Measurements from ENCODE around the gene BBS9. TPM values are rescaled to one million over a fixed set of nuclear protein-coding genes. Genes with fewer than 3 reads are reported as not detected.

BBS9 gene
- total RNA-seq, 1 experiment from 2014 or later, result 4.7 TPM

DNA sequence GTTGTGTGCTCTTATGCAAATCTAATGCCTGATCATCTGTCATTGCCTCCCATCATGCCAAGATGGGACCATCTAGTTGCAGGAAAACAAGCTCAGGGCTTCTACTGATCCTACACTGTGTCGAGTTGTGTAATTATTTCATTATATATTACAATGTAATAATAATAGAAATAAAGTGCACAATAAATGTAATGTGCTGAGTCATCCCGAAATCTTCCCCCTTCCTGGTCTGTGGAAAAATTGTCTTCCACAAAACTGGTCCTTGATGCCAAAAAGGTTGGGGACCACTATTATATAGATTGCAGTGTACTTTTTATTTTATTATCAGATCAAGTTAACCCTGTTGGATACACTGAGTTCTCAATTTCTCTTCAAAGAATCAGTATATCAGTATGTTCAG is 50.2 kb downstream of the BBS9 start:
- no peak overlapping the region for H3K4me3 Mint-ChIP-seq (ENCODE audit: unreplicated experiment)
- no peaks in the 10 kb centered on the region for H3K36me3 ChIP-seq (ENCODE audit: control insufficient read depth, insufficient read depth, low read length)
- intact Hi-C loops (cut with micrococcal nuclease; ENCODE audit: unreplicated experiment), result no loop called here
- no peak overlapping the region for H3K27ac Mint-ChIP-seq (ENCODE audit: unreplicated experiment)
- no peak for DNase-seq
- H3K9me3 ChIP-seq, result no peaks in the 10 kb centered on the region
- no peaks in the 10 kb centered on the region for H3K27me3 Mint-ChIP-seq (ENCODE audit: insufficient read depth, unreplicated experiment)
- no TSS peak for BruUV-seq (replicated peaks)
- no peak for TF ChIP-seq CTCF (IDR thresholded peaks at IDR 0.05; ENCODE audit: insufficient read depth in 1 of 2, low read depth in 1 of 2, low read length in 1 of 2, severe bottlenecking in 1 of 2, unreplicated experiment in 1 of 2)
- no peaks in the 10 kb centered on the region for H3K4me1 ChIP-seq
- no peak overlapping the region for H3K4me3 ChIP-seq (ENCODE audit: low read depth, low read length)
- no peaks in the 10 kb centered on the region for H3K4me1 Mint-ChIP-seq (ENCODE audit: low read depth, unreplicated experiment)
- POLR2A ChIA-PET, result no interaction called here
- CTCF ChIA-PET, result no interaction called here
- H3K9me3 Mint-ChIP-seq (ENCODE audit: unreplicated experiment), result no peaks in the 10 kb centered on the region
- no peaks in the 10 kb centered on the region for H3K27me3 ChIP-seq (replicated peaks; ENCODE audit: control insufficient read depth, insufficient read depth, low read length)
- H3K36me3 Mint-ChIP-seq (ENCODE audit: insufficient read depth, unreplicated experiment), result no peaks in the 10 kb centered on the region

- Mint-ChIP-seq H3K4me1 (ENCODE audit: low read depth, unreplicated experiment) (no peaks in the 10 kb centered on the region), H3K4me3 (ENCODE audit: unreplicated experiment) (no peak overlapping the region), H3K36me3 (ENCODE audit: insufficient read depth, unreplicated experiment) (no peaks in the 10 kb centered on the region), H3K9me3 (ENCODE audit: unreplicated experiment) (no peaks in the 10 kb centered on the region), H3K27ac (ENCODE audit: unreplicated experiment) (no peak overlapping the region), H3K27me3 (ENCODE audit: insufficient read depth, unreplicated experiment) (peaks cover 2% of the 10 kb centered on the region)
- no peaks in the 10 kb centered on the region for H3K36me3 ChIP-seq (ENCODE audit: control insufficient read depth, insufficient read depth, low read length)
- POLR2A ChIA-PET, result no interaction called here
- CTCF ChIA-PET, result interaction anchor here (0.6 to 1.0 kb wide), 2 partner anchors 8 to 749 kb away, joined by 3 to 4 read pairs; no protein-coding TSS in a partner anchor
- no peaks in the 10 kb centered on the region for H3K9me3 ChIP-seq
- DNase-seq, result no peak
- no peaks in the 10 kb centered on the region for H3K4me1 ChIP-seq
- no TSS peak for BruUV-seq (replicated peaks)
- intact Hi-C loops (cut with micrococcal nuclease; ENCODE audit: unreplicated experiment), result loop anchor here (10.0 kb wide), 1 partner anchor 721 kb away; the partner anchor contains the start of gene BMPER
- no peak for TF ChIP-seq CTCF (IDR thresholded peaks at IDR 0.05; ENCODE audit: insufficient read depth in 1 of 2, low read depth in 1 of 2, low read length in 1 of 2, severe bottlenecking in 1 of 2, unreplicated experiment in 1 of 2)
- no peak overlapping the region for H3K4me3 ChIP-seq (ENCODE audit: low read depth, low read length)
- no peaks in the 10 kb centered on the region for H3K27me3 ChIP-seq (replicated peaks; ENCODE audit: control insufficient read depth, insufficient read depth, low read length)
Observed at GRCh38 chr7:33183504-33183903, 54.1 kb downstream of the BBS9 start.

- no TSS peak for BruUV-seq (replicated peaks)
- H3K36me3 Mint-ChIP-seq (ENCODE audit: insufficient read depth, unreplicated experiment), result no peaks in the 10 kb centered on the region
- Histone ChIP-seq H3K36me3 (ENCODE audit: control insufficient read depth, insufficient read depth, low read length) (no peaks in the 10 kb centered on the region), H3K4me1 (no peaks in the 10 kb centered on the region), H3K4me3 (ENCODE audit: low read depth, low read length) (no peak overlapping the region), H3K27me3 (replicated peaks; ENCODE audit: control insufficient read depth, insufficient read depth, low read length) (no peaks in the 10 kb centered on the region), H3K9me3 (no peaks in the 10 kb centered on the region)
- no peak overlapping the region for H3K27ac Mint-ChIP-seq (ENCODE audit: unreplicated experiment)
- H3K27me3 Mint-ChIP-seq (ENCODE audit: insufficient read depth, unreplicated experiment), result peaks cover 2% of the 10 kb centered on the region
- H3K4me1 Mint-ChIP-seq (ENCODE audit: low read depth, unreplicated experiment), result no peaks in the 10 kb centered on the region
- POLR2A ChIA-PET, result no interaction called here
- TF ChIP-seq CTCF (IDR thresholded peaks at IDR 0.05; ENCODE audit: insufficient read depth in 1 of 2, low read depth in 1 of 2, low read length in 1 of 2, severe bottlenecking in 1 of 2, unreplicated experiment in 1 of 2), result no peak
- H3K4me3 Mint-ChIP-seq (ENCODE audit: unreplicated experiment), result no peak overlapping the region
- intact Hi-C loops (cut with micrococcal nuclease; ENCODE audit: unreplicated experiment), result loop anchor here (1.0 to 10.0 kb wide), 5 partner anchors 147 to 748 kb away; partner anchors contain the start of gene BMPER
- no peaks in the 10 kb centered on the region for H3K9me3 Mint-ChIP-seq (ENCODE audit: unreplicated experiment)
- no peak for DNase-seq
- CTCF ChIA-PET, result interaction anchor here (0.6 kb wide), 1 partner anchor 748 kb away, joined by 3 read pairs; no protein-coding TSS in a partner anchor
Observed at GRCh38 chr7:33184828-33185227, 55.5 kb downstream of the BBS9 start.
